GM23248 (cell line): Measurements from ENCODE around the gene ZFAND3.

Experiments
- EZH2 ChIP-seq: fragments of 200-600 bp; sonication (generic); IDR thresholded peaks from 2 replicates; pipeline ENCODE4 v1.6.1; 2018; ENCODE audit warnings: antibody characterized with exemption, mild to moderate bottlenecking; ENCODE audit not compliant: insufficient read depth, poor library complexity, severe bottlenecking
- EZH2phosphoT487 ChIP-seq: fragments of 200-600 bp; sonication (generic); IDR thresholded peaks from 2 replicates; pipeline ENCODE4 v1.6.1; 2018; ENCODE audit warnings: antibody characterized with exemption, moderate library complexity, mild to moderate bottlenecking, low read depth; ENCODE audit not compliant: insufficient read depth

GRCh38 chr6:38146734-38147027 is 327.2 kb downstream of the ZFAND3 start:
- TF ChIP-seq EZH2: no peak
- TF ChIP-seq EZH2phosphoT487: no peak
